ENCODE data around the gene HMGXB4. TPM values are rescaled to one million over a fixed set of nuclear protein-coding genes. Genes with fewer than 3 reads are reported as not detected.

HMGXB4 gene
- total and polyA plus RNA-seq, 2 of the 4 experiments (the other 2 are of a cell fraction), result 11.8 to 18.5 TPM

DNA sequence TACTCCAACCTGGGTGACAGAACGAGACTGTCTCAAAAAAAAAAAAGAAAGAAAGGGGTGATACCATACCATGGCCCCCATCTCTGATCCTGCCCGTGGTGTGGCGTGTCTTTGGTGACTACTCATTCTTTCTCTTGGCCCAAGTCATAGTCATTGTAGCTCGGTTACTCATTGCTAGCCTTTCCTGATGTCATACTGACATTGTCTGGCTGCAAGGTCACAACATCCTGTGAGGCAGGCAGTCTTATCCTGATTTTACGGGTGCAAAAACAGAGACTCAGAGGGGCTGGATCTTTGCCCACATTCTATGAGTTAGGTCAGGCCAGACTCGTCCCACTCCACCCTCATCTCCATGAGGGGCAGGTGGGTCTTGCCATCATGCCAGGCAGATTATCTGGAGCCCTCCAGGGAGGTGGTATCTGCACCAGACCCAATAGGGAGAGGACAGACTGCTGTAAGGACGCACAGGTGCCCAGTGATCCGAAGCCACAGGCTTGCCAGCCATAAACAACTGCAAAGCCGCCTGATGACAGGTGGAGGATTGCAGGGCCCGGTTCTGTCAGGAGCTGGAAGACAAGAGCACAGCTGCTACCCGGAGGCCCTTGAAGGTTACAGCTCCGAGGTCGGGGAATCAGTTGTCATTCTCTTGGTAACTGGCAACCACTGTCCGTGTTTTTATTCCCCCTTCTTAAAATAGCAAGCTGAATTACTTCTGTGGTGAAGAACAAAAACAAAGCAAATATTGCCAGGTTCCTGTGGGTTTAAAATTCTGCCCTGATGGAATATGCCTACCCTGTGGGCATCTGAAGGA lies 56.2 kb downstream of the HMGXB4 start (continued):
- TF ChIP-seq, protein P1, sequence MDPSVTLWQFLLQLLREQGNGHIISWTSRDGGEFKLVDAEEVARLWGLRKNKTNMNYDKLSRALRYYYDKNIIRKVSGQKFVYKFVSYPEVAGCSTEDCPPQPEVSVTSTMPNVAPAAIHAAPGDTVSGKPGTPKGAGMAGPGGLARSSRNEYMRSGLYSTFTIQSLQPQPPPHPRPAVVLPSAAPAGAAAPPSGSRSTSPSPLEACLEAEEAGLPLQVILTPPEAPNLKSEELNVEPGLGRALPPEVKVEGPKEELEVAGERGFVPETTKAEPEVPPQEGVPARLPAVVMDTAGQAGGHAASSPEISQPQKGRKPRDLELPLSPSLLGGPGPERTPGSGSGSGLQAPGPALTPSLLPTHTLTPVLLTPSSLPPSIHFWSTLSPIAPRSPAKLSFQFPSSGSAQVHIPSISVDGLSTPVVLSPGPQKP (IDR thresholded peaks at IDR 0.05; ENCODE audit: borderline replicate concordance, low read depth, low read length), result no peak
- TF ChIP-seq BHLHE40 (IDR thresholded peaks at IDR 0.05; ENCODE audit: low read depth, low read length), result peak; percentile 42

All from IMR-90 (cell line).